ENCODE results near the gene ASPN. TPM values are rescaled to one million over a fixed set of nuclear protein-coding genes. Genes with fewer than 3 reads are reported as not detected.

ASPN gene
- total and polyA plus RNA-seq, 2 donors (not counting 3 experiments of a cell fraction or from before 2014, with no cell fraction given), result not detected

- BruUV-seq (replicated peaks), result no TSS peak
These were observed 73.4 kb downstream of the ASPN start for GRCh38 chr9:92408747-92409478.

More at GRCh38 chr9:92408747-92409478, 73.4 kb downstream of the ASPN start:
- Histone ChIP-seq H3K9me3 (replicated peaks; ENCODE audit: control insufficient read depth, insufficient read depth, low read length) (no peaks in the 10 kb centered on the region), H3K4me3 (replicated peaks in 1 of 3; ENCODE audit: insufficient read depth in 1 of 3, low read depth in 1 of 3, low read length in 3 of 3) (no peak overlapping the region), H3K36me3 (ENCODE audit: control insufficient read depth in 2 of 2, extremely low read depth in 1 of 2, insufficient read depth in 2 of 2, low read length in 2 of 2) (no peaks in the 10 kb centered on the region), H3K9ac (replicated peaks; ENCODE audit: extremely low read depth, insufficient read depth, low read length) (no peak overlapping the region), H3K4me2 (ENCODE audit: insufficient read depth, low read length) (no peak overlapping the region), H3K79me2 (ENCODE audit: control insufficient read depth, insufficient read depth, low read length) (no peaks in the 10 kb centered on the region), H2AFZ (ENCODE audit: low read depth, low read length) (no peak overlapping the region), H3K27ac (ENCODE audit: insufficient read depth, low read depth, low read length) (no peak overlapping the region), H3K9me1 (replicated peaks; ENCODE audit: control insufficient read depth, extremely low read depth, insufficient read depth, low read length) (no peaks in the 10 kb centered on the region), H3K4me1 (ENCODE audit: control insufficient read depth, extremely low read depth, insufficient read depth, low read length) (peaks cover under 1% of the 10 kb centered on the region), H3K27me3 (ENCODE audit: control insufficient read depth in 2 of 2, insufficient read depth in 2 of 2, low read length in 2 of 2) (no peaks in the 10 kb centered on the region), H4K20me1 (replicated peaks; ENCODE audit: control insufficient read depth, extremely low read depth, insufficient read depth, low read length) (no peaks in the 10 kb centered on the region)
- DNase-seq (ENCODE audit: low read depth, low spot score) (no peak), FAIRE-seq (no peak)
- ChIA-PET POLR2A (no interaction called here), CTCF (interaction anchor here (0.8 to 1.3 kb wide), 2 partner anchors 8 to 30 kb away, joined by 3 read pairs; no protein-coding TSS in a partner anchor)
- dilution Hi-C loops (cut with MboI; ENCODE audit: extremely low pct_ligation_motif_present, low sequenced_read_pairs), result no loop called here
- TF ChIP-seq FOS (IDR thresholded peaks at IDR 0.05; ENCODE audit: borderline replicate concordance, insufficient read depth, low read length) (no peak), MYC (IDR thresholded peaks at IDR 0.05; ENCODE audit: low read depth, low read length) (no peak), GATA2 (IDR thresholded peaks at IDR 0.05; ENCODE audit: insufficient read depth, insufficient read length, low read depth, low read length) (no peak), POLR2A (IDR thresholded peaks at IDR 0.05; ENCODE audit: low read depth, low read length) (no peak), EZH2 (IDR thresholded peaks at IDR 0.05; ENCODE audit: borderline replicate concordance, low read depth, low read length, severe bottlenecking) (no peak), JUN (IDR thresholded peaks at IDR 0.05; ENCODE audit: borderline replicate concordance, insufficient read depth, insufficient read length, low read depth) (no peak), POLR2AphosphoS5 (IDR thresholded peaks at IDR 0.05; ENCODE audit: insufficient read depth, low read depth, low read length) (no peak), MAX (IDR thresholded peaks at IDR 0.05; ENCODE audit: insufficient read depth, insufficient read length) (no peak)
- TF ChIP-seq, protein P1, sequence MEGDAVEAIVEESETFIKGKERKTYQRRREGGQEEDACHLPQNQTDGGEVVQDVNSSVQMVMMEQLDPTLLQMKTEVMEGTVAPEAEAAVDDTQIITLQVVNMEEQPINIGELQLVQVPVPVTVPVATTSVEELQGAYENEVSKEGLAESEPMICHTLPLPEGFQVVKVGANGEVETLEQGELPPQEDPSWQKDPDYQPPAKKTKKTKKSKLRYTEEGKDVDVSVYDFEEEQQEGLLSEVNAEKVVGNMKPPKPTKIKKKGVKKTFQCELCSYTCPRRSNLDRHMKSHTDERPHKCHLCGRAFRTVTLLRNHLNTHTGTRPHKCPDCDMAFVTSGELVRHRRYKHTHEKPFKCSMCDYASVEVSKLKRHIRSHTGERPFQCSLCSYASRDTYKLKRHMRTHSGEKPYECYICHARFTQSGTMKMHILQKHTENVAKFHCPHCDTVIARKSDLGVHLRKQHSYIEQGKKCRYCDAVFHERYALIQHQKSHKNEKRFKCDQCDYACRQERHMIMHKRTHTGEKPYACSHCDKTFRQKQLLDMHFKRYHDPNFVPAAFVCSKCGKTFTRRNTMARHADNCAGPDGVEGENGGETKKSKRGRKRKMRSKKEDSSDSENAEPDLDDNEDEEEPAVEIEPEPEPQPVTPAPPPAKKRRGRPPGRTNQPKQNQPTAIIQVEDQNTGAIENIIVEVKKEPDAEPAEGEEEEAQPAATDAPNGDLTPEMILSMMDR (IDR thresholded peaks at IDR 0.05; ENCODE audit: extremely low read depth in 1 of 2, insufficient read depth in 1 of 2, low read depth in 1 of 2, low read length in 2 of 2), result no peak
- intact Hi-C loops (cut with micrococcal nuclease), result no loop called here

Measured in endothelial cell of umbilical vein (primary cell).